Stimulated activated CD4-positive, alpha-beta T cell treated with anti-CD3 and anti-CD28 coated beads, Interleukin-12 subunit alpha, Interleukin-12 subunit beta, amount 100 ng/mL, for 48 hours (primary cell): ENCODE results near the gene SKI.

Source experiments
- DNase-seq, 3 donors: peaks; one replicate each; pipeline ENCODE4 v3.0.0-alpha.2; 2020; ENCODE audit warnings: low read depth in 2 of 3, low spot score in 1 of 3

The SKI gene

DNA sequence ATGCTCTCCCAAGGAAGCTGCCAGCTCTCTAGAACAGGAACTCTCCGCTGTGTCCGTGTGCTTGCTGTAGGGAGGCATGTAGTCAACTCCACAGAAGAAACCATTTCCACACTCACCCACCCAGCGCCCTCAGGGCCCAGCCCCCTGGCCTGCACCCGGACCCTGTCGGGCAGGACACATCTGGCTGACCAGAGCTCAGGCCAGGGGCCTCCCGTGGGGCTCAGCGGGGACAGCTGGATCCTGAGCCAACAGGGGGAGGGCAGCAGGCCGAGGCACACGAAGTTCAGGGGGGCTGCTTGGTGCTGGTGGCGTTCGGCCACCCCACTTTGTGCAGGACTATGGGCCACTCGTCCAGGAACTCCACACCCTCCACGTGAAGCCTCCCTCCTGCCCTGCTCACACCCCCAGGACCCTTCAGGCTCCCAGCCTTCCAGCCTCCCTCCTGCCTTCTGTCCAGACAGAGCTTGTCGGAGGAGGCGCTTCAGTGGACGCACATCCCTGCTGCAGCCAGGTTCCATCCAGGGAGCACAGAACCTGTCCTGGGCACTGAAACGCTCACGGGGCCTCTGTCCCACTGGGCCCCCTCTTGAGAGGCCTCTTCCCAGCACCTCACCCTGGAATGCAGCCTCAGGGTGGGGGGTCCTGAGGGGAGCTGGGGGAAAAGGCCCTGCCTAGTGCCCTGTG is 18.6 kb upstream of the SKI start:
- DNase-seq: no peak

DNA sequence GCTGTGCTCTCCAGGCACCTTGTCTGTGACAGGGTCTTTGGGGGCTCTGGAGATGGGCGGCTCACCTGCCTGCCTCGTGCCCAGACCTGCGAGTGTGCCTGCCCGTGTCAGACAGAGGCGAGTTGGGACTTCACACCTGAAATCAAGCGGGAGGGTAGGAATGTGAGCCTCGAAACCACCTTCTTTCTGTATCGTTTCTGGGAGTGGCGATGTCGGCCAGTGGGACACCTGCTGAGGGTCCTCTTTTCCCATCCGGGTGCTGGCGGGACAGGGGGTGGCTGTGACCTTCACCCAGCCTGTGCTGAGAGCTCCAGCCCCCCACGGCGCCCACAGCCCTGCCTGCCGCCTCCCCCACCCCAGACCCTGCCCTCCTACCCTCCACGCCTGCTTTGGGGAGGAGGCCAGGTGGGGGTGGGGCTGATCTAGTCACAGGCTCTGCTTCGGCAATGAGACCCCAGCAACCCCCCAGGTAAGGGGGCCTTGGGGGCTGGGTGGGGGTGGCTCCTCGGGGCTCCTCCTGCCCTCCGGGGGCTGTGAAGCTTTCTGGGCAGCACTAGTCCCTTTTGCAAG is 17.9 kb upstream of the SKI start:
- DNase-seq: no peak

DNA sequence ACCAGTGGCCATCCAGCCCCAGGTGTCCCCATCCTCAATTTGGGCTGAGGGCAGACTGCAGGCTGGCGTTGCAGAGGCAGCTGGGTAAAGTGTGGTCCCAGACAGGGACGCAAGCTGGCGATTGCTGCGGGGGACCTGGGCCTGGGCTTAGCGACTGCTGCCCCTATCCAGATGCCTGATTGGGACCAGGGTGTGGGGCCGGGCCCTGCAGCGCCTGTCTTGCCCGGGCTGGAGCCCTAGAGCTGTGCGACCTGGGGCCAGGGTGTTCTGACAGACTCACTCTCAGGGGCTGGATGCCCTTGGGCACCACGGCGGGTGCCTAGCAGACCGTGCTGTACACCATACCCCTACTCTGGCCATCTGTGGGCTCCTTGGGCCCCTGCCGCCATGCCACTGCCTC is 17.3 kb upstream of the SKI start:
- no peak for DNase-seq

DNA sequence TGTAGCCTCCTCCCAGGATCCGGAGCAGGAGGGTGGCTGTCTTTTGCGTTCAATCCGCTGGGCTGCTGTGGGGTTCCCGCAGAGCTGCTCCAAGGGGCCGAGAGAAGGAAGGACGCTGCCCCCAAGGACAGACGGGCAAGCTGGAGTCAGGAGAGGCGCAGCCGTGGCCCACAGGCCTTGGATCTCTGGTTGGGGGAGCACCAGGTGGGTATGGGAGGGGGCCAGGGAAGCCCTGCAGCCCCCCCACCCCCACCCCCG is 15.9 kb upstream of the SKI start:
- no peak for DNase-seq

DNA sequence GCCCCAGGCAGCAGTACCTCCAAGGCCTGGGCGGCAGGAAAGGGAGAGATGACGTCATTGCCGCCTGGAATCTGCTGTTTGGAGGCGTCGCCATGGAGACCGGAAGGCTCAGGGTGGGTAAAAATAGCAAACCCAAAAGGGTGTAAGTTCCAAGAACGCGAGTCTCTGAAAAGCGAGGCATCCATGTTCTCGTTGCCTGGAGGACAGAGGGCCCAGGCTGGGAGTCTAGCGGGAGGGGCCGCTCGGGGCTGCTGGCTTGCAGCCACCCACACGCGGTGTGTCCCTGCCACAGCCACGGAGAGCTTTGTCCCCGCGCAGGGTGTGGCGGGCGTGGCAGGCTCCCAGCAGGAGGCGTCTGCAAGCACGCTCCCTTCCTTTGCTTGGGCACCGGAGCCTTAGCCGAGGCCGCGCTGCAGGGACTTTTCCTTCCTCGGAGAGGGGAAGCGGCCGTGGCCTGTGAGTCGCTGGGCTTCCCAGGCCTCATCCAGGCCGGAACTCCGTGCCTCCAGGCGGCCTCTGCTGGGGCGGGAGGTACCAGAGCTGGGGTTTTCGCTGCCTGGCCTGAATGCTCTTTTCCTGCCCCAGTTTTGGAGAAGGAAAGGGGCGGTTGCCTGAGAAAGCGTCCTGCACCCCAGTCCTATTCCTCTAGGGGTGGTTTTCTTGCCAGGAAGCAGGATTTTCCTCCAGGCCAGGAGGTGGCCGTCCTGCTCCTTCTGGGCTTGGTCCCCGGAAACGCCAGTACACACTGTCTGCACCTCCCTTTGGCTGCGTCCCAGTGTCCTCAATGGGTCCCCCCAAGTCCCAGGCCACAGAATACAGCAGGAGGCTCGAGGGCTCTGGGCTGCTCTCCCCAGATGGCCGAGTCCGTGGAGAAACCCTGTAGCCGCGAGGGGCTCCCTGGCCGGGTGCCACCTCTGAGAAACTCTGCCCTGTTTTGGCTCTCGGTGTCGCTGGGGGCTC is 15.3 kb upstream of the SKI start:
- peak in 1 of 3 donors; percentile 60 for DNase-seq

DNA sequence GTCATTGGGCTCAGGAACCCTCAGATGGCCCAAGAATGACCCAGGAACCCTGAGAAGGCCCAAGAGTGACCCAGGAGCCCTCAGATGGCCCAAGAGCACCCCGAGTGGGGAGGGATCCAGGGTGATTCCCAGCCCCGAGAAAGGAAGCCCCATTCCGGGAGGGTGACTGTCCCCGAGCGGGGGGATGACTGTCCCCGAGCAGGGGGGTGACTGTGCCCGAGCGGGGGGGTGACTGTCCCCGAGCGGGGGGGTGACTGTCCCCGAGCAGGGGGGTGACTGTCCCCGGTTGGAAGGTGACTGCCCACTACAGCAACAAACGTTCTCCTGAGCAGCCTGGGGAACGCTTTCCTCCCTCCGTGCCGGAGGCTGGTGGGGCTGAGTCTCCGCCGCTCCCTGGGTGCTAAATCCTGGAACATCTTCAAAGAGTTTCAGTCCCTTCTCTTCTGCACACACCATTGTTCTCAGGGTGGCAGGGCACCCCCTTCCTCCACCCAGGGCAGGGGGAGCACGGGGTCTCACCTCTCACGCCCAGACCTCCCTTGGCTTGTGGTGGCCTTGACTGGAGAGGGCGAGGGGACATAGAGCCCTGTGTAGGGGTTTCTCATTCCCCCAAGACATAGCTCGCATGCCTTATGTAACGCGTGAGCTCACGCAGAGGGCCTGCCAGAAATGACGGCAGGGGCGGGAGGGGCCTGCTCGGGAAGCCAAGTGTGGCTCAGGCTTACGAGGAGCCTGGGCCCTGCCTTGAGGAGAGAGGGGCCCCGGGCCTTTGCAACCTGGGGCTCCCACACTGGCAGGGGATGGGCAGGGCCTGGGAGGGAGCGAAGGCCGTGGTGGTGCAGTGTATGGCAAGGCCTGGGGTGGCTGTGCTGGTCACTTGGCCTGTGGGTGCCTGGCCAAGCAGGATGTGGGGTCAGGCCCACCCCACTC is 14.3 kb upstream of the SKI start:
- DNase-seq: no peak

DNA sequence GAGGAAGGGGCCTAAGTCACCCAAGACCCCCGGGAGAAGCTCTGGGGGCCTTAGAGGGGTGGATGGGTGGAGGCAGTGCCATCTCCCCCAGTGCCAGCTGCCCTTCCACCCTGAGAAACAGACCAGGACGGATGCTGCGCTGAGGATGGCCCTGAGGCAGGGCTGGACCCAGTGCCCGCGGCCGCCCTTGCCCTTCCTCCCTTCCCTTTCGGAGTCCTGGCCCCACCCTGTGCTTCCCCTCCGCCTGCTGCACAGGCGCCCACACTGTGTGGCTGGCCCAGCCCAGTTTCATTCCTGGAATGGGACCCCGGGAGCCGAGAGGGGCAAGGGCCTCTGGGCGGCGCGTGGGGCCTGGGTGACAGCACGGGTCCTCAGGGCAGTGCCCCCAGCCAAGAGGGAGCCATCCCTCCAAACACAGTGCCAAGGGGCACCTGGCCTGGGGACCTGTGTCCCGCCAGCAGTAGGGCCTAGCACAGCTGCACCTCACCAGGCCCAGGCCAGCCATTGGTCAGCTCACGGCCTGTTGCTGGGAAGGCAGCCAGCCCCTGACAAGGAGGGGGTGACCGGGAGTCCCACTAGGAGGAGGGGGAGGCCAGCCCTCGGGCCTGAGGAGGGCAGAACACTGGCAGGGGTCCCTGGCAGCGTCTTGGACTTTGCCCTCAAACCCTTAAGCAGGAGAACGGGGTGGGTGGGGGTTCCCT is 13.4 kb upstream of the SKI start:
- no peak for DNase-seq

DNA sequence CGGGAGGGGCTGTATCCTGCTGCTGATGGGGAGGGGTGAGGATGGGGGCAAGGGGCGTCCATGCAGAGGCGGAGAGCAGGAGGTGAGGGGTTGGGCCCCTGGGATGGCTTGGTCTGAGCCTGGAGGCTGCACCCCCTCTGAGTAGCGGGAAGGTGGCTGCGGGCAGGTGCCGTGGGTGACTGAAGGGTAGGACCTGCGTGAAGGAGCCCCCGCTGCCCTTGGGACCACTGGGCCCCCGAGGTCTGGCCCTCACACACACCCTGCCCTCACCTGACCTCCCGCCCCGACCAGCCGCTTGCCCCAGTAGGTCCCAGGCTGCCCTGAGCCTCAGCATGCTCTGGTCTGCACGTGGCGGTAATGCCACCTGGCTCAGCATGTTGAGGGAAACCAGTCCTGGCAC is 12.8 kb upstream of the SKI start:
- DNase-seq: no peak

DNA sequence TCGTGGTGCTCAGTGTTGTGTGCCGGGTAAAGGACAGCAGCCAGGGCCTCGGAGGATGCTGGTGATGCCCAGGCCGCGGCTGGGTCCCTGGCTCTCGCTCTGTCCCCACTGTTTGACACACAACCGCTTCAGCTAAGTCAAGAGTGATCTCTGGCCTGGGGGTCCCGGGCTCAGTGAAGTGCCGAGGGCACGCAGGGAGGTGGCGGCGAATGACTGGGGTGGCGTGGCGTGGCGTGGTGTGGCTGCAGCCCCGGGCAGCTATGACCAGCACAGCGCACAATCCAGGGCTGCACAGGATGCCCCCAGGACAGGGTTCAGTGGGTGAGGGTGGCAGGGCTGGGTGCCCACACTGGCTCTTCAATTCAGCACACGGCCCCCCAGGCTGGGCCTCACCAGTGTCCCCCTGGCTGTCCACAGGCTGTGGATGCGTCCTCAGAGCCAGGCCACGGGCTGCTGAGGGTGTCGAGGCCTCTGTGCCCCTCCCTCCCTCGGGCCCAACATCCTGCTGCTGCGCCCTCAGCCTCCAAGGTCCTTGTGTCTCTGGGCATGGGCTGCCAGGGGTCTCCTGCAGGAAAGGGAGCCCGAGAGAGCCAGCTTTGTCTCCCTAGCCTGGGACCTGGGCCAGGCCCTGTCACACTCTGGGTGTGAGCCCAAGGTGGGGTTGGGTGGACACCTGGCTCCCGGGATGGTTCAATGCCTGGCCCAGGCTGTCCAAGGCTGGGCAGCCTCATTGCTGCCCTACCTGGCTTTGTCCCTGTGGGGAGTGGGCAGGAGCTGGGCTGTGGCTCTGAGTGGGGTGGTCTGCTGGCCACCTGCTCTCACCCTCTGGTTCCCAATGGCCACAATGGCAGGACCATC is 12.0 kb upstream of the SKI start:
- no peak for DNase-seq

DNA sequence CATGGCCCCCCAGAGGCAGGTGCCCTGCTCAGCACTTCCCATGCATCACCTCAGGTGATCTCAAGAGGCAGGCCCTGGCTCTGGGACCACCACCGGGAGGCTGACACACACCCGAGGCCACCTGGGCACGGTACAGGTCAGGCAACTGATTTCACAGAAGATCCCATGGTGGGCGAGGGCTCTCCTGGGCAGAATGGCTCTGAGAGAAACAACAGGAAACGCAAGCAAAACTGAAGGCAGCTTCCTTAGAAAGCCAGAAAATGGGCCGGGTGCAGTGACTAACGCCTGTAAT is 11.4 kb upstream of the SKI start:
- no peak for DNase-seq

DNA sequence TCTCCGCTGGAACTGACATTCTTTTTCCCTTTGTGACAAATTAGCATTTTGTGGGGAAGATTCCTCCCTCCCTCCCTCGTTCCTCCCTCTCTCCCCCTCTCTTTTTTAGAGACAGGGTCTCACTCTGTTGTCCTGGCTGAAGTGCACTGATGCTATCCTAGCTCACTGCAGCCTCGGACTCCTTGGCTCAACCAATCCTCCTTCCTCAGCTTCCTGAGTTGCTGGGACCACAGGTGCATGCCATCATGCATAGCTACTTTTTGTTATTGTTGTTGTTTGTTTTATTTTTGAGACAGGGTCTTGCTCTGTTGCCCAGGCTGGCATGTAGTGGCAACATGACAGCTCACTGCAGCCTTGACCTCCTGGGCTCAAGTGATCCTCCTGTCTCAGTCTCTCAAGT is 6.8 kb upstream of the SKI start:
- no peak for DNase-seq

DNA sequence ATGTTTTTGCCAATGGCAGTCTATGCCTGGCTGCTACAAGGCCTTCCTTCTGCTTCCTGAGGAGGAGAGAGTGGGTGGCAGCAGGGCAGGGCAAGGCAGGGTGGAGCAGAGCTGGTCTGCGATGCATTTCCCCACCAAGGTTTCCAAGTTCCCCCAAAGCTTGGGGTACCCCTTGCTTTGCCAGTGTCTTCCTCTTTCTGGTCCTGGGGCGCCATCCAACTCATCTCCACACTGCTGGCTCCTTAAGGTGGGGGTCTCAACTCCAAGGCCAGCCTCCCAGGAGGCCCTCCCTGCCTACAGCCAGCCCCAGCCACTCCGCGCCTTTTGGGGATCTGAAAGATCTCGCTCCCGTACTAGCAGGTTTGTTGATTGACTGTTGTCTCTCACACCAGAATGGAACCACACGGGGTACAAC is 3.9 kb upstream of the SKI start:
- DNase-seq: no peak

DNA sequence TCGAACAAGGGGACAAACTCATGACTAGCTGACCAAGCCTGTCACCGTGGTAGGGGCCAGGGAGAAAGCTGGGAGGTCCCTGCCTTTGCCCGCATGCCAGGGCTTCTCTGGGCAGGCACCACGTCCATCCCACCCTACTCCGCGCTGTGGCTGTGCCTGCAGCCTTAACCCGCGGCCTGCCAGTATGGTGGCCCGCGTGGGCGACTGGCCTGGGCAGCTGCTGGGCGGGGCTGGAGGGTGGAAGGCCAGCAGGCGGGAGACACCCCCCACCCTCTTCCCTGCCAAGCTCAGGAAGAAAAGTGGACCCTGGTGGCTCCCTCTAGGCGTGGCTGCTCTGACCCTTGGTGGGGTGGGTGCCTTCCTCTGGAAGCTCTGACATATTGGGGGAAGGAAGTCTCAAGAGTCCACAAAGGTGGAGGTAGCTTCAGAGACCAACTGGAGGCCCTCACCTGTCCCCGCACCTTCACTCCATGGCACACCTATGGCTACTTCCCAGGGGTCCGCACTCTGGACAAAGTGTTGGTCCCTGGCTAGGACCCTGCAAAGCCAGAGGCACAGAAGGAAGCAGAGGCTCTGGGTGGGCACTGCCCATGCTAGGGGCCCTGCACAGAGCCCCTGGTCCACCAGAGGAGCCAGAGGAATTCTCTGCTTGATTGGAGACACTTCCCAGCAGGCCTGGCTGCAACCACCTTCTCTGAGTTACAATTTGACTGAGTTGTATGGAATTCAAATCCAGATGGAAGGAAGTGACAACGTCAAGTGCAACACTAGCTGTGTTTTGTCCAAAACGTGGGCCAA is 3.3 kb upstream of the SKI start:
- DNase-seq: no peak

DNA sequence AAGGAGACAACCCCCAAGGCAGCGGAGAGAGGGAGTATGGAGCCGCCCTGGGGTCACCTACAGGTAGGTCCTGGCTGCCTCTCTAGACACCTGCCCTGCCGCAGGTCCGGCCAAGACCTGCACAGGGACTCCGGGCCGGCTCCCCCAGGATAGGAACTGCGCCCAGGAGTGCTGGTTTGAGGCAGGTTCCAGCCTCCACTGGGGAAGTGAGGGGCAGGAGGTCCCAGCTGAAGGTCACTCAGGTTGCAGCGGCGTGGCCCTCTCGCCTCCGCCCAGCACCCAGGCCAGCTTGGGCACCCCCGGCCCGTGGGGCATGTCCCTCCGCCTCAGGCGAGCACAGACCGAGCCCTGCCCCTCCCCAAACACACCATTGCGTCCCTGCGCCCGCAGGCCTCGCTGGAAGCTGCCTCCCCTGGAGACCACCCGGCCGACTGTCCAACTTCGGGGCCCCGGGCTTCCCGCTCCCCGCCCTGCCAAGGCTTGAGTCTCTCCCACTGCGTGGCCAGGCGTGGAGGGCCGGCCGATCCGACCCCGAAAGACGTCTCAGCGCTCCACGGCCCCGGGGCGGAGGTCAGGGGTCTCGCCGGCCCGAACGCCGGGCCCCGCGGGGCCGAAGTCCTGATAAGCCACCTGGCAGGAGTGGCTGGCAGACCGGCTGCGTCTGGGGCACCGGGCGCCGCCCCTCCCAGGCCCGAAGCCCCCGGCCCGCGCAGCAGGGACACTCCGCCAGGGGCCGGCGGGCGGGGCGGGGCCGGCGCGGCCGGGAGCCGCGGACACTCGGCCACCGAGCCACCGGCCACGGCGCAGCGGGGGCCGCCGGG is 1.4 kb upstream of the SKI start:
- no peak for DNase-seq

DNA sequence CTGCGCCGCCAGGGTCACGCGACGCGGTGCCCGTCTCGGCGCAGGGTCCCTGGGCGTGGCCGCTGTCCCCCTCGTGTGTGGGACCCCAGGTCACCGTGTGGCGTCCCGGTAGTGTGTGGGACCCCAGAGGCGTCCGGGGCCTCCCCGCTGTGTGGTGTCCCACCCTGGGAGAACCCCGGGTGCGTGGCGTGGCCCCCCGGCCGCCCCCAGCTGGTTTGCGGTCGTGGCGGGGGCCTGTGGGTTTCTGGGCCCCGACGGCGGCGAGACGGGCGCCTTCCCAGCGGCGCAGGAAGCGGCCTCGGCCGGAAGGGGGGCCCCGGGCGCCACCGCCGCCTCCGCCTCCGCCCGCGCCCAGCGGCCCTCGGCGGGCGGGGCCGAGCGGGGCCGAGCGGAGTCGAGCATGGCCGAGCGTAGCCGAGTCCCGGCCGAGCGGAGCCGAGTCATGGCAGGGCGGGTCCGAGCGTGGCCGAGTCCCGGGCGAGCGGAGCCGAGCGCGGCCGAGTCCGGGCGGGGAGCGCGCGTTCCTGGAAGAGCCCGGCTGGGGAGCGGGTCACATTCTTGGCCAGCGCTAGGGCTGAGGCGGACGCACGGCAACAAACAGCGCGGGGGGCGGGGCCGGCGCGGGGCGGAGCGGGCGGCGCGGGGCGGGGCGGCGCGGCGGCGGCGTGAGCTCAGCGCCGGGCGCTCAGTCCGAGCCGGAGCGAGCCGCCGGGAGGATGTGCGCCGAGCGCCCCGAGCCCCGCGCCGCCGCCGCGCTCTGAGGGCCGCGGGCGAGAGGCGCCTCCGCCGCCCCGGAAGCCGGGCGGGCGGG is 568 bp upstream of the SKI start:
- peak; percentile 92 to 94 (median 92) for DNase-seq

DNA sequence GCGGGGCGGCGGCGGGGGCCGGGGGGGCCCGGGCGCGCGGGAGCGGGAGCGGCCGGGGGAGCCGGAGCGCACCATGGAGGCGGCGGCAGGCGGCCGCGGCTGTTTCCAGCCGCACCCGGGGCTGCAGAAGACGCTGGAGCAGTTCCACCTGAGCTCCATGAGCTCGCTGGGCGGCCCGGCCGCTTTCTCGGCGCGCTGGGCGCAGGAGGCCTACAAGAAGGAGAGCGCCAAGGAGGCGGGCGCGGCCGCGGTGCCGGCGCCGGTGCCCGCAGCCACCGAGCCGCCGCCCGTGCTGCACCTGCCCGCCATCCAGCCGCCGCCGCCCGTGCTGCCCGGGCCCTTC is 546 bp downstream of the SKI start:
- DNase-seq: no peak

DNA sequence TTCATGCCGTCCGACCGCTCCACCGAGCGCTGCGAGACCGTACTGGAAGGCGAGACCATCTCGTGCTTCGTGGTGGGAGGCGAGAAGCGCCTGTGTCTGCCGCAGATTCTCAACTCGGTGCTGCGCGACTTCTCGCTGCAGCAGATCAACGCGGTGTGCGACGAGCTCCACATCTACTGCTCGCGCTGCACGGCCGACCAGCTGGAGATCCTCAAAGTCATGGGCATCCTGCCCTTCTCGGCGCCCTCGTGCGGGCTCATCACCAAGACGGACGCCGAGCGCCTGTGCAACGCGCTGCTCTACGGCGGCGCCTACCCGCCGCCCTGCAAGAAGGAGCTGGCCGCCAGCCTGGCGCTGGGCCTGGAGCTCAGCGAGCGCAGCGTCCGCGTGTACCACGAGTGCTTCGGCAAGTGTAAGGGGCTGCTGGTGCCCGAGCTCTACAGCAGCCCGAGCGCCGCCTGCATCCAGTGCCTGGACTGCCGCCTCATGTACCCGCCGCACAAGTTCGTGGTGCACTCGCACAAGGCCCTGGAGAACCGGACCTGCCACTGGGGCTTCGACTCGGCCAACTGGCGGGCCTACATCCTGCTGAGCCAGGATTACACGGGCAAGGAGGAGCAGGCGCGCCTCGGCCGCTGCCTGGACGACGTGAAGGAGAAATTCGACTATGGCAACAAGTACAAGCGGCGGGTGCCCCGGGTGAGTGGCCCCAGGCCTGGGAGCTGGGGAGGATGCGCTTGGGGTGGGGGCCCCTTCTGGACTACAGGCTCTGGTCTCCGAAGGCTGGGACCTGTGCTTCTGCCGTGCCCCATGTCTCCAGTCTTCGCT is 1.1 kb downstream of the SKI start:
- DNase-seq: peak in 1 of 3 donors; percentile 44
